ENCODE data around the gene PSMB4.
"Not testable (repeated sequence)": the region's sequence is repeated elsewhere in the genome, so short reads cannot be mapped to it uniquely, and the experiment has no call there.

Gene PSMB4

GRCh38 chr1:151393583-151393982 is 5.8 kb upstream of the PSMB4 start:
- no peak for TF ChIP-seq CTCF (IDR thresholded peaks at IDR 0.05; ENCODE audit: extremely low read depth, missing control alignments)
- no peak for DNase-seq (ENCODE audit: low spot score)

- not testable (repeated sequence) for DNase-seq (ENCODE audit: low spot score)
These were observed 3.1 kb upstream of the PSMB4 start for GRCh38 chr1:151396265-151396664.

- no peak for TF ChIP-seq CTCF (IDR thresholded peaks at IDR 0.05; ENCODE audit: extremely low read depth, missing control alignments)
- DNase-seq (ENCODE audit: low spot score), result no peak
These were observed 1.9 kb downstream of the PSMB4 start for GRCh38 chr1:151401125-151401788.

- DNase-seq (ENCODE audit: low spot score), result no peak
- no peak for TF ChIP-seq CTCF (IDR thresholded peaks at IDR 0.05; ENCODE audit: extremely low read depth, missing control alignments)
These were observed 2.5 kb downstream of the PSMB4 start for GRCh38 chr1:151401860-151402259.

DNA sequence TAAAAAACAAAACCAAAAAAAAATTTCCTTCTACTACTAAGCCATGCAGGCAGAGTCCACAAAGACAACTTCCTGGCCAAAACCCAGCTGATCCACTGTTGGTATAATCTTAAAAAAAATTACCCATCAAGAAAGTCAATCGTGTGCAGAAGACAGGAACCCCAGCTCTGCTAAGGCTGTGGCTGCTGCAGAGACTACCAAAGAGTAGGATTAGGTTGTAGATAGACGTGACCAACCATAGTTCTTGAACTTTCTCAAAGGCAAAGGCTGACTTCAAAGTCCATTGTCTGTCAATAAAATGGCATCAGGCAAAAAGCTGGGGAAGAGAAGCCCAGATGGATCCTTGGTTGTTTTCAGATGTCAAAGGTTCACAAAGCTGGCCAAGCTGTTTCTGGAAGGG is 3.4 kb downstream of the PSMB4 start:
- no peak for DNase-seq (ENCODE audit: low spot score)
- no peak for TF ChIP-seq CTCF (IDR thresholded peaks at IDR 0.05; ENCODE audit: extremely low read depth, missing control alignments)

DNA sequence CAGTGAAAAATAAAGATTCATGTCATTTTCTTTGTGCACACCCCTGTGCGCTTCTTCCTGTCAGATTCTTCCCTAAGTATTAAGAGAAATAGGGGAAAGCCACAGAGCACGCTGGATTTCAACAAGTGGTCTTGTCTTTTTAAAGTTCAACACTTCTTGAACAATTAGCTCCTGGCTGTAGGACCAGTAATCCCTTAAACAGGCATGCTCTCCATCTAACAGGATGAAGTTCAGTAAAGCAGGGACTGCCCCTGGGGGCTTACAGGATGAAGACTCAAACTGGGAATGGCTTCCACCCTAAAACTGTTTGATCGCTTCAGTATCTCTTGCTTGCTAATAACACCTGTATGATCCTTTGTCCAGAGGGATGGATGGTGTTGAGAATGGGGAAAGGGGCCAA is 4.2 kb downstream of the PSMB4 start:
- no peak for TF ChIP-seq CTCF (IDR thresholded peaks at IDR 0.05; ENCODE audit: extremely low read depth, missing control alignments)
- DNase-seq (ENCODE audit: low spot score), result no peak

- no peak for TF ChIP-seq CTCF (IDR thresholded peaks at IDR 0.05; ENCODE audit: extremely low read depth, missing control alignments)
- no peak for DNase-seq (ENCODE audit: low spot score)
These were observed 6.0 kb downstream of the PSMB4 start for GRCh38 chr1:151405187-151405951.

DNA sequence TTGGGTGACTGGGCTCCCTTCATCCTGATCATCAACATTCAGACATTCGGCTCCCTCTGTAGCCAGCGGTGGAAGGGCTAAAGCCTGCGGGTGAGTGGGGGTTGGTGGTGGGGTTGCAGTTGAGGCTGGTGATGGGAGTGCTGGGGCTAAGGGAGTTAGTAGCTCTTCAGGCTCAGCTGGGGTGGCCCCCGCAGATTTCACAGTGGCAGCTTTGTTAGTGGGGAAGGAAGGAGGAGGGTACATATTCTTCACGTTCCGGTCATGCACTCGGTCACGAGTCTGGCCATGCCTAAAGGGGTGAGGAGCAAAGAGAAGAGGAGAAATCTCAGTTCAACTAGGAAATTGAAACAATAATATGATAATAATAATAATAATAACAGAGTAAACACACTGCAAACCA is 6.8 kb downstream of the PSMB4 start:
- DNase-seq (ENCODE audit: low spot score), result no peak
- no peak for TF ChIP-seq CTCF (IDR thresholded peaks at IDR 0.05; ENCODE audit: extremely low read depth, missing control alignments)
